ENCODE results near the gene GLIS2.
"Not testable (repeated sequence)": the region's sequence is repeated elsewhere in the genome, so short reads cannot be mapped to it uniquely, and the experiment has no call there.

The GLIS2 gene

DNA sequence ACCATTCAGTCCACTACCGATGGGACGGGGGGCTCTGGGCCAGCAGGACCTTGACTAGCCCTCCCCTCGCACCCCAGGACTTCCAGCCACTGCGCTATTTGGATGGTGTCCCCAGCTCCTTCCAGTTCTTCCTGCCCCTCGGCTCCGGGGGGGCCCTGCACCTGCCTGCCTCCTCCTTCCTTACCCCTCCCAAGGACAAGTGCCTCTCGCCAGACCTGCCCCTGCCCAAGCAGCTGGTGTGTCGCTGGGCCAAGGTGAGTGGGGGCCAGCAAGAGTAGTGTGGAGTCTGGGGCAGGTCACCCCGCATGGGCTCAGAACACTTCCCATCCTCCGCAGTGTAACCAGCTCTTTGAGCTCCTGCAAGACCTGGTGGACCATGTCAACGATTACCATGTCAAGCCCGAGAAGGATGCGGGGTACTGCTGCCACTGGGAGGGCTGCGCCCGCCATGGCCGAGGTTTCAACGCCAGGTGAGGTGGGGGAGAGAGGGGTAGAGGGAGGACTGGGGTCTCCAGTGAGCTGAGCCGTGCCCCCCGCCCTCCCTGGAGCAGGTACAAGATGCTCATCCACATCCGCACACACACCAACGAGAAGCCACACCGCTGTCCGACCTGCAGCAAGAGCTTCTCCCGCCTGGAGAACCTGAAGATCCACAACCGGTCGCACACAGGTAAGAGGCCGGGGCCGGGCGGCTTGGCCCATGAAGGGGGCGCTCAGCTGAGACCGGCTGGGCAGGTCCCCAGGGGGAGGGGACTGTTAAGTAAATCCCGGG lies 19.0 kb downstream of the GLIS2 start:
- DNase-seq (ENCODE audit: low read depth in 2 of 2): no peak

DNA sequence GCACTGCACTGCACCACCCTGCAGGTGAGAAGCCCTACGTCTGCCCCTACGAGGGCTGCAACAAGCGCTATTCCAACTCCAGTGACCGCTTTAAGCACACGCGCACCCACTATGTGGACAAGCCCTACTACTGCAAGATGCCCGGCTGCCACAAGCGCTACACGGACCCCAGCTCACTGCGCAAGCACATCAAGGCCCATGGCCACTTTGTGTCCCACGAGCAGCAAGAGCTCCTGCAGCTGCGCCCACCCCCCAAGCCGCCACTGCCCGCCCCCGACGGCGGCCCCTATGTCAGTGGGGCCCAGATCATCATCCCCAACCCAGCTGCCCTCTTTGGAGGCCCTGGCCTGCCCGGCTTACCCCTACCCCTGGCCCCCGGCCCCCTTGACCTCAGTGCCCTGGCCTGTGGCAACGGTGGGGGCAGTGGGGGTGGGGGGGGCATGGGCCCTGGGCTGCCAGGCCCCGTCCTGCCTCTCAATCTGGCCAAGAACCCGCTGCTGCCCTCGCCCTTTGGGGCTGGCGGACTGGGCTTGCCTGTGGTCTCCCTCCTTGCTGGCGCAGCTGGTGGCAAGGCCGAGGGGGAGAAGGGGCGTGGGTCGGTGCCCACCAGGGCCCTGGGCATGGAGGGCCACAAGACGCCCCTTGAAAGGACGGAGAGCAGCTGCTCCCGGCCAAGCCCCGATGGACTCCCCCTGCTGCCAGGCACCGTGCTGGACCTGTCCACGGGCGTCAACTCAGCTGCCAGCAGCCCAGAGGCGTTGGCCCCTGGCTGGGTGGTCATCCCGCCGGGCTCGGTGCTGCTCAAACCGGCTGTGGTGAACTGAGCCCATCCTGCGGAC lies 21.1 kb downstream of the GLIS2 start:
- DNase-seq (ENCODE audit: low read depth in 2 of 2): no peak

DNA sequence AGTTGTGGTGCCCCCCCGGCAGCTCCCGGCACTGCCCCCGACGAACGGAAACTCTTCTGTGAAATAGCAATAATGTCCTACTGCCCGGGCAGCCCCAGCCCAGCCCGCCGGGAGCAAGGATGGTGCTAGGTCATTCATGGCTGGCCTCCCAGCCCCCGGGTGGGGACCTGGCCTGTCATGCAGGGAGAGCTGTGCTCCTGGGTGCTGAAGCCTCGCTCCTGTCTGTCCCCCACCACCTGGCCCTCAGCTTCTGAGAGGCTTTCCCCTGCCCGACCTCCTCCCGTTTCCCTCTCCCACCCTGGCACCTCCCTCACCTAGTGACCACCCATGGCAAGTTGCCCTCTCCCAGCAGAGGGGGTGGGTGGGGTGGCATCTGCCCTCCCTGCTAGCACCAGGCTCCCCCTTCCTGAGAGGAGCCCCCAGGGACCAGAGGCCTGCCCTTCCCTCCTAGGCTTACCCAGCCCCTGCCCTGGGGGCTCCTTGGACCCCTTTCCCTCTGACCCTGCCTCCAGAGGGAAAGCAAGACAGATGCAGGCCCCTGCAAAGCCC lies 21.7 kb downstream of the GLIS2 start:
- DNase-seq (ENCODE audit: low read depth in 2 of 2): no peak

DNA sequence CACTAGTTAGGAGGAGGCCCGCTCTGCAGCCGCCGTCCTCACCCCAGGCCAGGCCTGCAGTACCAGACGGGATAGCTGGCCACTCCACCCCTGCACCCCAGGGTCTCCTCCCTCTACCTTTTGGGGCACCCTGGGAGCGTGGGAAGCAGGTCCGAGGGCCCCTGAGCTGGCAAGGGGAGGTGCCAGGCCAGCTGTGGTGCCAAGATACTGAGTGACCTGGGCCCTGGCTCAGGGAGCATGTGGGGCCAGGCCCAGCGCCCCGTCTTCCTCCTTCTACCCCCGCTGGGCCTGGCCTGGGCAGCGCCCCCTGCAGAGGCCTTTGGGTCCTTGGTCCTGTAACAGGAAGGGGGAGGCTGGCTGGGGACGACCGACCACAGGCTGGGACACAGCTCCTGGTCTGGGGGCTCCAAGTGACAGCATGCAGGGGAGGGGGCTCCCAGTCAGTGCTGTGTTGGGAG lies 22.3 kb downstream of the GLIS2 start:
- DNase-seq (ENCODE audit: low read depth in 2 of 2): no peak

DNA sequence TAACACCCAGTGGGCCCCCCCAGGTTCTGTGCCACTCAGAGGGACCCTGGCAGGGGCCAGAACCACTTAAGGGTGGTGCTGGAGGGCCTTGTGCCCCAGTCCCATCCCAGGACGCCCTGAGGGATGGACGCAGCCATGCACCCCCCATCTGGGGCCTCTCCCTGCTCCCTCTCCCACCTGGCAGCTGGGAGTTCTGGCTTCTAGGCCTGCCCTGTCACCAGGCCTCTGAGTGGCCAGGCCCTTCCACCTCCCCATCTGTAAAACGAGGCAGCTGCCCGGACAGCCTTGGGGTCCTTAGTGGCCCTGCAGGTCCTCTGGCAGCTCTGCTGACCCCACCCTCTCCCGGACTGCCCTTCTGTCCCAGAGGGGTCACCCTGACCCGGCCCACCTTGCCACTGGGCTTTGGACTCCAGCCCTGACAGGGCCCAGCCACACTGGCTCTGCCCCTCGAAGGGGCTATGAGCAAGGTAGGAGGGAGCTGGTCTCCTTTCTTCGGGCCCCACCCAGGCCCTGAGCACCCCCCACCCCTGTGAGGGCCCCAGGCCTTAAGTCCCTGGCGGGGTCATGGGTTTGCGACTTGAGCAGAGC lies 22.9 kb downstream of the GLIS2 start:
- no peak for DNase-seq (ENCODE audit: low read depth in 2 of 2)

DNA sequence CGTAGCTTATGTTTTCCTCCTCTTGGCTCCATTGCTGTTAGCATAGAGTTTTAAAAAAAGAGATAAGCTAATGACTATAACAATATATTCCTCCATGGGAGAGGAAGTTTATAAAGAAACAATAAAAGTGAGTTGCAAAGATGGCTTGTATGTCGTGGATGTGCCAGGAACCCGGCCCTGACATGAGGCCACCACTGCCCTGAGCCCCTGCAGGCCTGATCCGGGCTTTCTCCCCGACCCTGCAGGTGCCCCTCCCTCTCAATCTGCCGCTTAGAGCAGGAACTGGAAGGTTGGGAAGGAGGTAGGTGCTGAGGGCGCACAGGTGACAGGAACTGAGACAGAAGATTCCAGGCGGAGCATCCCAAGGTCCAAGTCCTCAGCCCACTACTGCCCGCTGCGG lies 23.6 kb downstream of the GLIS2 start:
- DNase-seq (ENCODE audit: low read depth in 2 of 2): no peak

DNA sequence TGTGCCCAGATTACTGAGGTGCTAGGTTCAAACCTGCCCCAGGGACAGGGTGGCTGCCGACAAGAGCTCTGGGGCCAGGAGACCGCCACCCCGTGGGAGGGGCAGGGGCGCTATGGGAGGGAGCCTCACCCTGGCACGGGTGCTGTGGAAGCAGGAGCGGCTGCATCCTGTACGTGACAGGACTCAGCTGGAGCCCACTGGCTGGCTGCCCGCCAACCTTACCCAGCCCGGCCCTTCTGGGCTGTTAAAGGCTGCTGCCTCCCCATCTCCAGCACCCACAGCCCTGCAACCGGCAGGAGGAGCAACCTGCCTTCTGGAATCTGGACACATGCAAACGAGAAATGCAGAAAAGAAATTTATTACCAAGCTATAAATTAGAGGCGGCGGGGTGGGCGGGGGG lies 24.0 kb downstream of the GLIS2 start:
- DNase-seq (ENCODE audit: low read depth in 2 of 2): no peak

DNA sequence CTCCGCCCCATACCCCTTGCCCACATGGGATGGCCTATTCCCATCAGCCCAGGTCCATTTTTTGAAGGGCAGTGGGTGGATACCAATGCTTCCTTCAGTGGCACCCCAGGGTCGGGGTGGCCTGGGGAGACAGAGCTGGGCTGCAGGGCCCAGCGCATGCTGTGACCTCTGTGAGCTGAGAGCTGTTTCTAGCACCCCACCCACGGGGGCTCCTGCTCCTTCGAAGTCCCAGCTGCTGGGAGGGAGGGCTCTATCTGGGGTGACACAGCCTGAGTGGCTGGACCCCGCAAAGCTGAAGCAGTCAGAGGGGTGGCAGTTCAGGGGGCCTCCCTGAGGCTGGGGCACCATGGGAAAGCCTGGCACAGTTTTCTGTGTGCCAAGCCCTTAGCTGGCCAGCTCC lies 24.6 kb downstream of the GLIS2 start:
- DNase-seq (ENCODE audit: low read depth in 2 of 2): no peak

DNA sequence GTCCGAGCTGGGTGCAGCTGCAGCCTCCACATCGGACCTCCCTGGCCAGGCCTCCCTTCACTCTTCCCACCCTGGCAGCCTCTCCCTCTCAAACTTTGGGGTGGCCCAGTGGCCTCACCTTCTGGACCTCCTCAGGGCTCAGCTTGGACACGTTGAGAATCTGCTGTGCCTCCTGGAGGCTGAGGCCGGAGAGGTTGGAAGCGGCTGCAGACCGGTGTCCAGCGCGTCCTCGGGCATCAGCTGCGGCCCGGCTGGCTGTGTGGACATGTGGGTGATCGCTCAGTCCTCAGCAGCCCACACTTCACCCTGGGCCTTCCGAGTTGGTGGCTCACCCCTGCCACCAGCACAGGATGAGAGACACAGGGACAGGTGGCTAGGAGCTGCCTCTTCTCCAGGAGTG lies 25.4 kb downstream of the GLIS2 start:
- no peak for DNase-seq (ENCODE audit: low read depth in 2 of 2)

DNA sequence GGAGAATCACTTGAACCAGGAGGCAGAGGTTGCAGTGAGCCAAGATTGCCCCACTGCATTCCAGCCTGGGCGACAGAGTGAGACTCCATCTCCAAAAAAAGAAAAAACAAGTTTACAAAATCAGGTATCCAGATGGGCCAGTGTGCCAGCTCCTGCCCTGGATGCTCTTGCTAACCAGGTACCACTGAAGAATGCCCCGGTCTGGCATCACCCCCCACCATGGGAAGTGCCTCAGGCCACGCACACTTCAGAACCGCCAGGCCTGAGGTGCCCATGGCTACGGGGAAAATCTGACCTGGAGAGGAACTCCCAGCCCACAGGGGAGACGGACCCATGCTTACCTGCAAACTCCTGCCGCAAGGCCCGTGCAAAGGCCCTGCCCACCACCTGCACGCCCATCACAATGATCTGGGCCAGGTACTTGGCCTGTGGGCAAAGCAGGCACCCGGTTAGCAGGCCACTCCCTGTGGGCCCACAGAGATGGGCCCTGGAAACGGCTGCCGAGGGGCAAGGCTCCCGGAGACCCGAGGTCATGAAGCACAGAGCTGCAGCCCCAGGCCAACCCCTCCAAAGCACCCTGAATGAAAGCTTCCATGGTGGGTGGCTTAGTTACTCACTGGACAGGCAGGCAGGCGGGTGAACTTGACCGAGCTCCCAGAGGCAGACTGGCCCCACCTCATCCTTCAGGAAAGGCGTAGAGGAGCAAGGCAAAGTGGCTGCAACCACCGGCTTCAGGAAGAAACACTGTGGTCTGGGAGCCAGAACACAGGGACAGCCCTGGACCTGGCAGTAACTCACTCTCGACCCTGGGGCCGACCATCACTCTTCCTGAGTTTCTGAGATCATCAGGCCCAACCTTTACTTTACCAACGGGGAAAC lies 27.2 kb downstream of the GLIS2 start:
- DNase-seq (ENCODE audit: low read depth in 2 of 2): no peak

DNA sequence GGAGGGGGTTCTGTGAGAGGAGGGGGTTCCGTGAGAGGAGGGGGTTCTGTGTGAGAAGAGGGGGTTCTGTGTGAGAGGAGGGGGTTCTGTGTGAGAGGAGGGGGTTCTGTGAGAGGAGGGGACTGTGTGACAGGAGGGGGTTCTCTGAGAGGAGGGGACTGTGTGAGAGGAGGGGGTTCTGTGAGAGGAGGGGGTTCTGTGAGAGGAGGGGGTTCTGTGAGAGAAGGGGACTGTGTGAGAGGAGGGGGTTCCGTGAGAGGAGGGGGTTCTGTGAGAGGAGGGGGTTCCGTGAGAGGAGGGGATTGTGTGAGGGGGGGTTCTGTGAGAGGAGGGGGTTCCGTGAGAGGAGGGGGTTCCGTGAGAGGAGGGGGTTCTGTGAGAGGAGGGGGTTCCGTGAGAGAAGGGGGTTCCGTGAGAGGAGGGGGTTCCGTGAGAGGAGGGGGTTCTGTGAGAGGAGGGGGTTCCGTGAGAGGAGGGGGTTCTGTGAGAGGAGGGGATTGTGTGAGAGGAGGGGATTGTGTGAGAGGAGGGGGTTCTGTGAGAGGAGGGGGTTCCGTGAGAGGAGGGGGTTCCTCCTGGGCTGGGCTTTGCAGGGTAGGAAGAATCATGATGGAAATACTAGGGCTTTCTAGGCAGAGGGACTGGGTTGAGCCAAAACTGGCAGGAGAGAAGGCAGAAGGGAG lies 28.6 kb downstream of the GLIS2 start:
- not testable (repeated sequence) for DNase-seq (ENCODE audit: low read depth in 2 of 2)

DNA sequence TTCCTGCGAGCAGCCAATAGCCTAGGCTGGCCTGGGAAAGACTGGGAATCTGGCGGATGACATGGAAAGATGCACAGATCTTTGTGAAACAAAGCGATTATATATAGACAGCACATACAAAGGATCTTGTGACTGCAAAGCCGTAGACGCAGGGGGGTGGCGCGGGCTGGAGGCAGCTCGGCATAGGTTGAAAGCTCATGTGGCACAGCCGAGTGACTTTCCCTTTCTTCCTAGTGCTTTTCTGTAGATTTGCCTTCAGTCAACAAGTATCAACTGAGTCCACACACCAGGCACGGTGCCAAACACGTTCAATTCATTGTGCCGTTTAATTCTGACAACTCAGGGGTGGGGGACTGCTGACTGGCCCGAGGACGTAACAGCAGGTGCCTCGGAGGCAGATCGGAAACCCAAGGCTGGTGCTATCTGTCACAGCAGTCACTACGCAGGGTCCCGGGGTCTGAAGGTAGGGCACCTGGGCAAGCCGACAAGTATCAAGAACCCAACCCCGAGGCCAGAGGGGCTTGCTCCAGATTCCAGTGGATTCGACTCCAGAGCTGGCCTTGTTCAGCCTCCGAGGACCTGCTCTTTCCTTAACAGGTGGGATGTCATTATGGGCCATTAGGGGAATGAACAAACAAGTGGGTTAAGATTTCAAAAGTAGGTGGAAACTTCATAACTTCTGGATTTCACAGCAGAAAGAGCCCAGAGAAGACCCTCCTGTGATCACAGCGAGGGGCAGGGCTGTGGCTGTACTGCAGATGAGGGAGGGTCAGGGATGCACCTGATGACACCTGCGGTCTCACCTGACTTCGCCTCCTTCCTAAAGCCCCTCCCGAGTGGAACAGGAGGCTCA lies 29.3 kb downstream of the GLIS2 start:
- no peak for DNase-seq (ENCODE audit: low read depth in 2 of 2)

DNA sequence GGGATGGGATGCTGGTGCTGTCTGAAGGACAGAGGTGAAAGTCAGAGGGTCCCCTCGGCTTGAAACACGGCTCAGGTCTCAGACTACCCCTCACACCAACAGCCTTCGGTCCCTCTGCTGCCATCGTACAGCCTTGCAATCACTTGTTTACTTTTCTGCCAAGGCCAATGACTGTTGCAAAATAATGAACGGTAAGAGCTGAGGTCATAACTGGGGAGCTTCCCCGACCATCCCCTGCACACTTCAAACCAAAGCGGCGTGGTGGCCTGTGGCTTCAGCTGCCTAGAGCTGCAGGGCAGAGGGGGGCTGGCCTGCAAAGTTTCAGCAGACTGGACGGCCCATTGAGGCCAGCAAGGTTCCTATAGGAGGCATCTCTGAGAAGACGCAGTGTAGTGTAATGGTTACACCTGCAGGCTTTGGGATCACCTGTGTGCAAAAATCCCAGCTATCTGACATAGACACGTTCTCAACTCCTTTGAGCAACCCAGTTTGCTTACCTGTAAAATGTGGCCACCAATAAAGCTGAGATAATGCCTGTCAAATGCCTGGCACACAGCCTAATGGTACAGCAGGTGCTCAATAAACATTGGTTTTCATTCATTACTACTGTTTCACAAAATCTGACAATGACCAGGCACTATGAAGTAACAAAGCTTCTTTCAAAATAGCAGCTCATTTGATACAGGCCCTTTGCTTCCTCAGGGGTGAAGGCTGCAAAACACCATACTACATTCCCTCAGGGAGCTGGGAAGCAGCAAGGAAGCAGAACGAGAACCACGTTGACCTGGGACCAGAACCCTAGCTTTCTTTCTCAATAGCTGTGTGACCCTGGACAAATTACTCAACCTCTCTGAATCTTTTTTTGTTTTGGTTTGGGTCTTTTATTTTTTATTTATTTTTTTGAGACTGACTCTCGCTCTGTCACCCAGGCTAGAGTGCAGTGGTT lies 30.2 kb downstream of the GLIS2 start:
- no peak for DNase-seq (ENCODE audit: low read depth in 2 of 2)

DNA sequence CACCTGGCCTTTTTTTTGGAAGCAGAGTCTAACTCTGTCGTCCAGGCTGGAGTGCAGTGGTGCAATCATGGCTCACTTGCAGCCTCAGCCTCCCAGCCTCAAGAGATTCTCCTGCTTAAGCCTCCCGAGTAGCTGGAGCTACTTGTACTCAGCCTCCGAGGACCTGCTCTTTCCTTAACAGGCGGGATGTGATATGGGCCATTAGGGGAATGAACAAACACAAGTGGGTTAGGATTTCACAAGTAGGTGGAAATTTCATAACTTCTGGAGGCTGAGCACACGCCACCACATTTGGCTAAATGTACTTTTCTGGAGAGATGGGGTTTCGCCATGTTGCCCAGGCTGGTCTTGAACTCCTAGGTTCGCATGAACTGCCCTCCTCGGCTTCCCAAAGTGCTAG lies 31.1 kb downstream of the GLIS2 start:
- DNase-seq (ENCODE audit: low read depth in 2 of 2): no peak

DNA sequence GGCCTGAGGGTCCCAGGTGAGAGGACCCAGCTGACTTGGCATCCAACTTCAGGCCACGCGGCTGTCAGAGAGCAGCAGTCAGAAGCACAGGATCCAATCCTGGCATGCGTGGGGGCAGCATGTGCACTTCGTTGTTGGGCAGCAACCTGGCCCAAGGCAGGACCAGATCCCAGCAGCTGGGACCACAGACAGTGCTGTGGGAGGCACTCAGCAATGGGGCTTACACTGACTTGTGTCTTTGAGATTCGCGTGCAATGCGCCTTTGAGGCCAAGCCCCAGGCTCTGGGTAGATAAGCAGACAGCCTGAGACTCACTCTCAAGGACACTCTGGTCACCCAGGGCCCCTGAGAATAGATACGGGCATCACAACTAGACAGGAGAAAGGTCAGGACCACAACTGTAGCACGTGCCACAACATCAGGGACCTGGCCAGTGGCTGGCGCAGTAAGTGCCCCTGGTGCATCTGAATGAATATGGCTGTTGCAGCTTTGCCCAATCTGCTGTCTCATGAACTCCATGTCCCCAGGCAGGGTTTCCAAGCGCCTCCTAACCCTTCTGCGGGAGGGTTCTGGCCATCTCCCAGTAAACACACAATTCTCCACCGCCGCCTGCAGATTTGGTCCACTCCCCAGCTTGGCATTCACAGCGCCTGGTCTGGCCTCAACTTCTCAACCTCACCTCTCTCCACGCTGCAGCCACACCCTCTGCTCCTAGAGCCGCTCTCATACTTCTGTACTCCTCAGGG lies 32.1 kb downstream of the GLIS2 start:
- no peak for DNase-seq (ENCODE audit: low read depth in 2 of 2)

DNA sequence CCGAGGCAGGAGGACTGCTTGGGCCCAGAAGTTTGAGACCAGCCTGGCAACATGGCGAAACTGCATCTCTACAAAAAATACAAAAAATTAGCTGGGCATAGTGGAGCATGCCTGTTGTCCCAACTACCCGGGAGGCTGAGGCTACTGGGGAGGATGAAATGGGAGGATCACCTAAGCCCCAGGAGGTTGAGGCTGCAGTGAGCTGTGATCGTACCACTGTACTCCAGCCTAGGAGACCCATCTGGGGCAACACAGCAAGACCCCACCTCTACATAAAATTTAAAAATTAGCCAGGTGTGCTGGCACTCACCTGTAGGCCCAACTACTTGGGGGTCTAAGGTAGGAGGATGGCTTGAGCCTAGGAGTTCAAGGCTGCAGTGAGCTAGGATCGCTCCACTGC lies 33.5 kb downstream of the GLIS2 start:
- DNase-seq (ENCODE audit: low read depth in 2 of 2): no peak

DNA sequence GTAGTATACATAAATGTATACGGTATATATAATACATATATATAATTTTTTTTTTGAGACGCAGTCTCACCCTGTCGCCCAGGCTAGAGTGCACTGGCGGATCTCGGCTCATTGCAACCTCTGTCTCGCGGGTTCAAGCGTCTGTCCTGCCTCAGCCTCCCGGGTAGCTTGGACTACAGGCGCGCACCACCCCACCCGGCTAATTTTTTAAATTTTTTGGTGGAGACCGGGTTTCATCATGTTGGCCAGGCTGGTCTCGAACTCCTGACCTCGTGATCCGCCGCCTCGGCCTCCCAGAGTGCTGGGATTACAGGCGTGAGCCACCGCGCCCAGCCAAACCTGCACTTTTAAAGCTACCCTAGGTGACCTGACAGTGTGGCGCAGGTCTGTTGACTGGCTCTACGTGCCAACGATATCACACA lies 34.5 kb downstream of the GLIS2 start:
- DNase-seq (ENCODE audit: low read depth in 2 of 2): no peak
